Activated T-cell treated with anti-CD3 and anti-CD28 coated beads, Interleukin-2, amount 50 U/mL, for 24 hours (primary cell): ENCODE data around the gene TTC28.
"Not testable (repeated sequence)": the region's sequence is repeated elsewhere in the genome, so short reads cannot be mapped to it uniquely, and the experiment has no call there.

Source experiments
- DNase-seq: peaks from one replicate; pipeline ENCODE4 v3.0.0-alpha.2; 2020
- H3K27ac Mint-ChIP-seq: 2 replicates; pipeline ENCODE4 v1.8.0; 2020; ENCODE audit warnings: mild to moderate bottlenecking, mixed read lengths
- H3K27me3 Mint-ChIP-seq: 2 replicates; pipeline ENCODE4 v1.8.0; 2020; ENCODE audit warnings: mixed read lengths
- H3K36me3 Mint-ChIP-seq: 2 replicates; pipeline ENCODE4 v1.8.0; 2020; ENCODE audit warnings: low read depth, mixed read lengths
- H3K4me1 Mint-ChIP-seq: 2 replicates; pipeline ENCODE4 v1.8.0; 2020; ENCODE audit warnings: low read depth, mixed read lengths
- H3K4me3 Mint-ChIP-seq: 2 replicates; pipeline ENCODE4 v1.8.0; 2020; ENCODE audit warnings: mild to moderate bottlenecking, moderate library complexity, mixed read lengths
- H3K9me3 Mint-ChIP-seq: 2 replicates; pipeline ENCODE4 v1.8.0; 2020; ENCODE audit warnings: mixed read lengths

The TTC28 gene

GRCh38 chr22:28530565-28530964 is 149.1 kb downstream of the TTC28 start:
- H3K4me3 Mint-ChIP-seq, H3K27ac Mint-ChIP-seq, H3K36me3 Mint-ChIP-seq, DNase-seq, H3K4me1 Mint-ChIP-seq: not testable (repeated sequence)
- Mint-ChIP-seq H3K27me3 (peaks cover 36% of the 10 kb centered on the region), H3K9me3 (peaks cover 15% of the 10 kb centered on the region)

DNA sequence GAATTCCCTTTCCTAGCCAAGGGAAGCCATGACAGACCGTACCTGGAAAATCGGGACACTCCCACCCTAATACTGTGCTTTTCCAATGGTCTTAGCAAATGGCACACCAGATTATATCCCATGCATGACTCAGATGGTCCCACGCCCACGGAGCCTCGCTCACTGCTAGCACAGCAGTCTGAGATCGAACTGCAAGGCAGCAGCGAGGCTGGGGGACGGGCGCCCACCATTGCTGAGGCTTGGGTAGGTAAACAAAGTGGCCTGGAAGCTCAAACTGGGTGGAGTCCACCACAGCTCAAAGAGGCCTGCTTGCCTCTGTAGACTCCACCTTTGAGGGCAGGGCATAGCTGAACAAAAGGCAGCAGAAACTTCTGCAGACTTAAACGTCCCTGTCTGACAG is 150.5 kb downstream of the TTC28 start:
- DNase-seq, H3K4me3 Mint-ChIP-seq, H3K27ac Mint-ChIP-seq, H3K36me3 Mint-ChIP-seq, H3K4me1 Mint-ChIP-seq: not testable (repeated sequence)
- Mint-ChIP-seq H3K27me3 (peaks cover 36% of the 10 kb centered on the region), H3K9me3 (peaks cover 15% of the 10 kb centered on the region)

DNA sequence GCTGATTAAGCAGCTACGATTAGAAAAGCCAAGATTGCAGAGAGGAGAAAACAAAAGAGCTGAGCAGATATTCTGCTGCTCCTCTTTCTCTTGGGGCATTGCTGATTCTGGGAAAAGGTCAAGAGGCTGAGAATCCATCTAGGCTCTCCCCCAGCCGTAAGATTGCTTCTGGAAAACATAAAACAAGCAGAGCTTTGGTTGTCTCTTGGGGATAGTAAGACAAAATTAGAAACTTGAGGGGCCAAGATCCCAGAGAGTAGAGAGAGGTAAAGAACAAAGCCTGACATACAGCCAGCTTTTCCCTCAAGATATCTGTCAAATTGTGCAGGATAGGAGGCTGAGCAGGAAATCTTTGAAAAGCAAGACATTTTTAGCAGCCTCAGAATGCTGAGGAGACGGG is 158.2 kb downstream of the TTC28 start:
- no peak overlapping the region for H3K27ac Mint-ChIP-seq
- no peaks in the 10 kb centered on the region for H3K9me3 Mint-ChIP-seq
- no peaks in the 10 kb centered on the region for H3K4me1 Mint-ChIP-seq
- DNase-seq = no peak
- no peaks in the 10 kb centered on the region for H3K36me3 Mint-ChIP-seq
- peaks cover 27% of the 10 kb centered on the region for H3K27me3 Mint-ChIP-seq
- no peak overlapping the region for H3K4me3 Mint-ChIP-seq

GRCh38 chr22:28514321-28514821 is 165.3 kb downstream of the TTC28 start:
- Mint-ChIP-seq H3K4me1 (no peaks in the 10 kb centered on the region), H3K4me3 (no peak overlapping the region), H3K36me3 (no peaks in the 10 kb centered on the region)

DNA sequence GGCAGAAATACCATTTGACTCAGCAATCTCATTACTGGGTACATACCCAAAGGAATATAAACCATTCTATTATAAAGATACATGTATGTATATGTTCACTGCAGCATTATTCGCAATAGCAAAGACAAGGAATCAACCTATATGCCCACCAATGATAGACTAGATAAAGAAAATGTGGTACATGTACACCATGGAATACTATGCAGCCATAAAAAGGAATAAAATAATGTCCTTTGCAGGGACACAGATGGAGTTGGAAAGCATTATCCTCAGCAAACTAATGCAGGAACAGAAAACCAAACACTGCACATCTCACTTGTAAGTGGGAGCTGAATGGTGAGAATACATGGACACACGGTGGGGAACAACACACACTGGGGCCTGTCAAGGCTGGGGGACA is 167.3 kb downstream of the TTC28 start:
- not testable (repeated sequence) for H3K36me3 Mint-ChIP-seq, DNase-seq, H3K4me1 Mint-ChIP-seq, H3K4me3 Mint-ChIP-seq, H3K27ac Mint-ChIP-seq
- H3K9me3 Mint-ChIP-seq = peaks cover 14% of the 10 kb centered on the region
- H3K27me3 Mint-ChIP-seq = peaks cover 42% of the 10 kb centered on the region

More at GRCh38 chr22:28514321-28514821, 165.3 kb downstream of the TTC28 start:
- Mint-ChIP-seq H3K27ac (no peak overlapping the region), H3K27me3 (peaks cover 40% of the 10 kb centered on the region), H3K9me3 (peaks cover 11% of the 10 kb centered on the region)
- no peak for DNase-seq

- H3K9me3 Mint-ChIP-seq = peaks cover 14% of the 10 kb centered on the region
- no peak overlapping the region for H3K4me3 Mint-ChIP-seq
- DNase-seq = no peak
- no peaks in the 10 kb centered on the region for H3K4me1 Mint-ChIP-seq
- no peak overlapping the region for H3K27ac Mint-ChIP-seq
- H3K27me3 Mint-ChIP-seq = peaks cover 46% of the 10 kb centered on the region
- no peaks in the 10 kb centered on the region for H3K36me3 Mint-ChIP-seq
Measured at GRCh38 chr22:28507896-28508295, 171.7 kb downstream of the TTC28 start.

GRCh38 chr22:28506150-28506535 is 173.5 kb downstream of the TTC28 start:
- no peaks in the 10 kb centered on the region for H3K36me3 Mint-ChIP-seq
- H3K4me3 Mint-ChIP-seq = no peak overlapping the region
- H3K4me1 Mint-ChIP-seq = no peaks in the 10 kb centered on the region
- H3K27ac Mint-ChIP-seq = no peak overlapping the region
- DNase-seq = no peak
- H3K27me3 Mint-ChIP-seq = peaks cover 41% of the 10 kb centered on the region
- H3K9me3 Mint-ChIP-seq = peaks cover 12% of the 10 kb centered on the region

DNA sequence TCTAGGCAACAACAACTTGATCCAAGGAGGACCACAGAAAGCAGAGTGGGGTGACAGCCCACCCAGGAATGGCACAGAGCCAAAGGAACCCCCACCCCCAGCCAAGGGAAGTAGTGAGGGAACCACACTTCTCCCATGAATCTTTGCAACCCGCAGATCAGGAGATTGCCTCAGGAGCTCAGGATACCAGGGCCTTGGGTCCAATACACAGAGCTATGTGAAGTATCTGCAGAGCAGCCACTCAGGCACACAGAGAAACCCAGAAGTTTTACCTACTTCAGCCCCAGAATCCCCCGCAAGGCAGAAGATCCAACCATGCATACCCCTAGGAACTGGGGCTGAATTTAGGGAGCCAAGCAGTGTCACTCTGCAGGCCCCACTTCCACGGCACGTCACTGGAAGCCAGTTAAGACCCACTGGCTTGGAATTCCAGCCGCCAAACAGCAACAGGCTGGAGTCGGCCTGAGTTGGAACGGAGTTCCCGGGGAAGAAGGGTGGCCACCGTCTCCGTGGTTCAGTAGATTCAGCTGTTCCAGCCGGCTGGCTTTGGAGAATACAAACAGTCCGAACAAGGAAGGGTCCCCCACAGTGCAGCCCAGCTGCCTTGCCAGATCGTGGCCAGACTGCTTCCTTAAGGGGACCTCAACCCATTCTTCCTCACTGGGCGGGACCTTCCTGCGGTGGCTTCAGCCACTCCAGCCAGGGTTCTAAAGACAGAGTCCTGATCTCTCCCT is 174.1 kb downstream of the TTC28 start:
- no peaks in the 10 kb centered on the region for H3K4me1 Mint-ChIP-seq
- no peak for DNase-seq
- peaks cover 7% of the 10 kb centered on the region for H3K9me3 Mint-ChIP-seq
- peaks cover 36% of the 10 kb centered on the region for H3K27me3 Mint-ChIP-seq
- H3K36me3 Mint-ChIP-seq = no peaks in the 10 kb centered on the region
- no peak overlapping the region for H3K4me3 Mint-ChIP-seq
- H3K27ac Mint-ChIP-seq = no peak overlapping the region

- Mint-ChIP-seq H3K27ac (no peak overlapping the region), H3K9me3 (no peaks in the 10 kb centered on the region), H3K27me3 (peaks cover 12% of the 10 kb centered on the region), H3K36me3 (no peaks in the 10 kb centered on the region), H3K4me1 (no peaks in the 10 kb centered on the region), H3K4me3 (no peak overlapping the region)
- DNase-seq = no peak
Measured at GRCh38 chr22:28500006-28500405, 179.6 kb downstream of the TTC28 start.

GRCh38 chr22:28498044-28498443 is 181.6 kb downstream of the TTC28 start:
- Mint-ChIP-seq H3K27me3 (peaks cover 13% of the 10 kb centered on the region), H3K27ac (no peak overlapping the region), H3K4me3 (no peak overlapping the region), H3K4me1 (no peaks in the 10 kb centered on the region), H3K9me3 (no peaks in the 10 kb centered on the region), H3K36me3 (no peaks in the 10 kb centered on the region)
- no peak for DNase-seq

DNA sequence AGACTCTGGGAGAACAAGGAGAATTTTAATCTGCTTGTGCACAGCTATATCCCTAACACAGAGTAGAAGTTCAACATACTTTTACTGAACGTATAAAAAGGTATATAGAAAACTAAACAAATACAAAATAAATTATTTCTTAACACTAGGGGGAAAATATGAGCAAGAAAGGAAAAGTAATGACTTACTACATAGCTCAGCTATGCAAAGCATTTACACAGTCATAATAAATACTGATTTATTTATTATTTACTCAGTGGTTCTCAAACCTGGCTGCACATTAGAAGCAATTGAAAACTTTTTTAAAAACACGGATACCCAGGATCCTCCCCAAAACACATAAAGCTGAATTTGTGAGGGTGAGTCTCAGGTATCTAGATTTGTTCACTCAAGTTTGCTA is 182.5 kb downstream of the TTC28 start:
- no peak overlapping the region for H3K27ac Mint-ChIP-seq
- no peaks in the 10 kb centered on the region for H3K9me3 Mint-ChIP-seq
- H3K36me3 Mint-ChIP-seq = no peaks in the 10 kb centered on the region
- H3K4me1 Mint-ChIP-seq = no peaks in the 10 kb centered on the region
- no peak overlapping the region for H3K4me3 Mint-ChIP-seq
- DNase-seq = no peak
- H3K27me3 Mint-ChIP-seq = peaks cover 14% of the 10 kb centered on the region

- not testable (repeated sequence) for H3K4me1 Mint-ChIP-seq, H3K27ac Mint-ChIP-seq, H3K36me3 Mint-ChIP-seq, H3K9me3 Mint-ChIP-seq, DNase-seq, H3K4me3 Mint-ChIP-seq
- H3K27me3 Mint-ChIP-seq = peaks cover 47% of the 10 kb centered on the region
Measured at GRCh38 chr22:28491289-28491688, 188.4 kb downstream of the TTC28 start.

DNA sequence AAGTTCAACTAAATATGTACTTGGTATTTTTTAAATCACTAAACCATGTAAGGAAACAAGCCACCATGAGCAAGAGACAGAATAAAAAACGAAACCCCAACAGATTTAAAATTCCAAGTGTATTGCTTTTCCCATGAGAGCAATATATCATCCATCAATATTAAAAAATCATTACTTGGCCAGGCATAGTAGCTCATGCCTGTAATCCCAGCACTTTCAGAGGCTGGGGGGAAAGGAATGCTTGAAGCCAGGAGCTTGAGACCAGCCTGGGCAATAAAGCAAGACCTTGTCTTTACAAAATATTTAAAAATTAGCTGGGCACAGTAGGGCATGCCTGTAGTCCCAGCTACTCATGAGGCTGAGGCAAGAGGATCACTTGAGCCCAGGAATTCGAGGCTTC is 190.8 kb downstream of the TTC28 start:
- no peaks in the 10 kb centered on the region for H3K36me3 Mint-ChIP-seq
- no peak overlapping the region for H3K27ac Mint-ChIP-seq
- H3K4me1 Mint-ChIP-seq = no peaks in the 10 kb centered on the region
- no peak overlapping the region for H3K4me3 Mint-ChIP-seq
- DNase-seq = no peak
- peaks cover 2% of the 10 kb centered on the region for H3K9me3 Mint-ChIP-seq
- peaks cover 60% of the 10 kb centered on the region for H3K27me3 Mint-ChIP-seq

DNA sequence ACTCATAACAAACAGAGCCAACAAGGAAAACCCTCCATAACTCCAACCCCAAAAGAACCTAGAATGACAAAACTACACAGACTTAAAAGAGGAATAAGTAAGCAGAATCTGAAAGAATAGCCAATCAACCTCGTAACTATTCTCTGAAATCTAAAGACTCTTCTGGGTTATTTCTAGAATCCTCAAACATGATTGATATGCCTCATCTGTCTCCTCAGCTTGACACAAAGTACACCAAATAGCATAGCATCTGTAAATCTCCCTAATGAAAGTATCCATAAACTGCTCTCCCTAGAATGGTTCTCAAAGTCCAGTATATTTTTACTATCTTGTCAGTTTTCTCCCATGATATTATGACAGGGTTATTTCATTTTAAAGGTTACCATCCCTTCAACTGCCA is 195.0 kb downstream of the TTC28 start:
- DNase-seq = no peak
- H3K27ac Mint-ChIP-seq = no peak overlapping the region

DNA sequence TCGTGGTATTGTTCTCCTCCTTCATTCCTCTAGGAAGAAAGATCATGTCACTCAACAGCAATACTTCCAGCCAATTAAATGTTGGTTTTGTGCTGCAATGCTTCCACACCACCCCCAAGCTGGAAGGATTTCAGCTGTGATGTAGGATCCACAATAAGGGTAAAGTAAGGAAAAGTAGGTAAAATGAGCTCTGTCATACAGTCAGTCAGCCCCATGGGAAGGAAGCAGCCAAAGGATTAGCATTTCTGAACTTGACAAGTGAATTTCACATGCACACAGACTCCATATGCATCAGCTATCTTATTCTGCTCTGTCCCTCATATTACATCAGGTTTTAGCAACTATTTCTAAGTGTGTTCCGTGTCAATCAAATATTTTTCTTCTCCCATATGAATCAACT is 197.9 kb downstream of the TTC28 start:
- Mint-ChIP-seq H3K4me1 (no peaks in the 10 kb centered on the region), H3K9me3 (no peaks in the 10 kb centered on the region), H3K27ac (no peak overlapping the region), H3K36me3 (no peaks in the 10 kb centered on the region), H3K4me3 (no peak overlapping the region), H3K27me3 (peaks cover 36% of the 10 kb centered on the region)
- DNase-seq = no peak

More for the DNA sequence above, 195.0 kb downstream of the TTC28 start:
- Mint-ChIP-seq H3K9me3 (no peaks in the 10 kb centered on the region), H3K36me3 (no peaks in the 10 kb centered on the region), H3K27me3 (peaks cover 43% of the 10 kb centered on the region), H3K4me3 (no peak overlapping the region), H3K4me1 (no peaks in the 10 kb centered on the region)
